Choroid plexus epithelial cell (primary cell): ENCODE measurements around the gene NYNRIN.

ENCODE experiments used
- DNase-seq: peaks from one replicate; pipeline ENCODE4 v3.0.0-alpha.2; 2010; ENCODE audit warnings: low read depth
- H3K4me3 ChIP-seq: 2 replicates; pipeline ENCODE4 v1.5.1; 2011; ENCODE audit warnings: low read depth, mild to moderate bottlenecking, control low read depth, low read length, moderate library complexity
- CTCF ChIP-seq: conservative IDR thresholded peaks from 2 replicates; pipeline ENCODE4 v1.5.1; 2011; ENCODE audit warnings: low read depth, mild to moderate bottlenecking, control low read depth, inconsistent platforms, low read length, moderate library complexity

NYNRIN gene

GRCh38 chr14:24394275-24394674, 4.5 kb upstream of the NYNRIN start:
- DNase-seq = no peak
- TF ChIP-seq CTCF = no peak

GRCh38 chr14:24395609-24396582, 2.9 kb upstream of the NYNRIN start:
- no peak for DNase-seq
- TF ChIP-seq CTCF = no peak

More at GRCh38 chr14:24394275-24394674, 4.5 kb upstream of the NYNRIN start:
- H3K4me3 ChIP-seq = no peak overlapping the region

GRCh38 chr14:24397639-24398292, 1.0 kb upstream of the NYNRIN start:
- TF ChIP-seq CTCF = no peak
- H3K4me3 ChIP-seq = no peak overlapping the region
- no peak for DNase-seq

More at GRCh38 chr14:24395609-24396582, 2.9 kb upstream of the NYNRIN start:
- no peak overlapping the region for H3K4me3 ChIP-seq

- peak; percentile 34 for DNase-seq
- no peak for TF ChIP-seq CTCF
- peak overlapping the region; percentile 66 for H3K4me3 ChIP-seq
Measured at GRCh38 chr14:24398293-24398652, 530 bp upstream of the NYNRIN start.

- DNase-seq = no peak
- TF ChIP-seq CTCF = no peak
- peak overlapping the region; percentile 66 for H3K4me3 ChIP-seq
Measured at GRCh38 chr14:24399447-24399822, 632 bp downstream of the NYNRIN start.

GRCh38 chr14:24399999-24400718, 1.4 kb downstream of the NYNRIN start:
- H3K4me3 ChIP-seq = peak overlapping the region; percentile 66
- no peak for DNase-seq
- no peak for TF ChIP-seq CTCF
